T47D (cell line): Measurements from ENCODE around the gene TXN2.
"Not testable (repeated sequence)": the region's sequence is repeated elsewhere in the genome, so short reads cannot be mapped to it uniquely, and the experiment has no call there.

Source experiments
- DNase-seq, 2 experiments: peaks; one replicate each; pipeline versions ENCODE4 v3.0.0 to v3.0.0-alpha.2; 2011 to 2012; ENCODE audit warnings: low read depth in 1 of 2, low spot score in 1 of 2
- JUND ChIP-seq: IDR thresholded peaks from 2 replicates; pipeline ENCODE4 v1.6.1; 2012; ENCODE audit warnings: low read depth
- in situ Hi-C: cut with HindIII; loops from 2 replicates; pipeline ENCODE4 v1.10.0; 2016; ENCODE audit warnings: low sequenced_read_pairs, low pct_unique_long_range_greater_than_20kb

The TXN2 gene, protein sequence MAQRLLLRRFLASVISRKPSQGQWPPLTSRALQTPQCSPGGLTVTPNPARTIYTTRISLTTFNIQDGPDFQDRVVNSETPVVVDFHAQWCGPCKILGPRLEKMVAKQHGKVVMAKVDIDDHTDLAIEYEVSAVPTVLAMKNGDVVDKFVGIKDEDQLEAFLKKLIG

DNA sequence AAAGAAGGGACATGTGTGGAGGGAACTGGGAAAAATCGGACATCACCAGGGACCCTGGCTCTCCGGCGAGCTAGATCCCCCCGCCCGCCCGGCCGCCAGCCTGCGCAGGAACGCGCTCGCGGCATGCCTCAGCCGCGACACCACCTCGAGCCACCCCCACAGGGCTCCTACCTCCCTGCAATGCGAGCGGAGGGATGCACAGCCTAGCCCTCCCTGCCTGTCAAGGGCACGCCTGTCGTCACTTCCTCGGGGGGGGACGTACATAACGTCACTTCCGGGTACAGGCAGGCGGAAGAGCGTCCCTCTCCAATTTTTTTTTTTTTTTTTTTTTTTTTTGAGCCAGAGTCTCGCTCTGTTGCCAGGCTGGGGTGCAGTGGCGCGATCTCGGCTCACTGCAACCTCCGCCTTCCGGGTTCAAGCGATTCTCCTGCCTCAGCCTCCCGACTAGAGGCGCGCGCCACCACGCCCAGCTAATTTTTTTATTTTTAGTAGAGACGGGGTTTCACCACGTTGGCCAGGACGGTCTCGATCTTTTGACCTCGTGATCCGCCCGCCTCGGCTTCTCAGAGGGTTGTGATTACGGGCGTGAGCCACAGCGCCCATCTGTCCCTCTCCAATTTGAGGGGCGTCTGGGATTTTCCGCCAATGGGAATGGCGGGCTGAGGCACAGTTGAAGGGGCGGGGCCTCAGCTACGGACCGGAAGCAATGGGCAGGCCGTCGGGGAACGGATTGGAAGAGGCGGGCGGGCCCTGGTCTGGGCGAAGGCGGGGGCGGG, at the start of gene TXN2:
Gene TXN2 (minus strand): TSS at position 248 of the 776 bp plus-strand sequence. CDS start 803 bp downstream, outside the sequence.
- in situ Hi-C loops: no loop called here
- DNase-seq: peak; percentile 69 to 95
- no peak for TF ChIP-seq JUND

- in situ Hi-C loops: no loop called here
- TF ChIP-seq JUND: no peak
- DNase-seq: peak; percentile 58 to 99
Observed at GRCh38 chr22:36528795-36529751, 47.6 kb upstream of the TXN2 start, which contains the start of gene EIF3D. EIF3D (minus strand) TSS chr22:36529166; CDS start chr22:36526121, 3,045 bp downstream.

DNA sequence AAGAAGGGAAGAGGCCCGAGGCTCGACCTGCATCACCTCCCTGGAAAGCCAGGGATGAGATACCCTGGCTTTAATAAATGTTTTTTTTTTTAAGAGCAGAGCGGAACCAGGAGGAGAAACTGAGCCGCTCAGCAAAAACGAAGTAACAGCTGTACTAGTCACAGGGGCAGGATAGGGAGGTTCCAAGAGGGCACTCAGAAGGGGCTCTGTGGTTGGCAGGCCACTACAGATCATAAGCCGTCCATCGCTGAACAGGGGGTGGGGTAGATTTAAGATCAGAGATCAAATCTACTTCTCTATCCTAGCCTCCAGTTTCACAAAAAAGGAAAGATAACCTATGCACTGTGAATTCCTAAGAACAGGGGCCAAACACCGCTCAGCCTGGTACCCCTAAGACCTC, 46.9 kb upstream of the TXN2 start:
- no peak for TF ChIP-seq JUND
- DNase-seq: no peak
- in situ Hi-C loops: no loop called here

DNA sequence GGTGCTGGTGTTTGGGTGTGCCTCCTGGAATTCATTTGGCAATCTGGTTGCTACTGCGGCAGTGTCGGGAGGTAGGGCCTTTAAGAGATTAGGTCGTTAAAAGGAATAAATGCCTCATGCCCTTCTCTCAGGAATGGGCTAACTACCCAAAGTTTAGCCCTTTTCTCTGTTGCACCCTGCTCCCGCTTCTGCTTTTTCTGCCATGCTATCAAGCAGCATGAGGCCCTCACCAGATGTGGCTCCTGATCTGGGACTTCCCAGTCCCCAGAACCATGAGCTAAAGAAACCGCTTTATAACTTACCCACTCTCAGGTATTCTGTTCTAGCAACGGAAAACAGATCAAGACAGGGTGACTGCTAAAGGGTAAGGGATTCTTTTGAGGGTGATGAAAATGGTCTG, 41.2 kb upstream of the TXN2 start:
- in situ Hi-C loops: no loop called here
- DNase-seq: no peak
- no peak for TF ChIP-seq JUND

DNA sequence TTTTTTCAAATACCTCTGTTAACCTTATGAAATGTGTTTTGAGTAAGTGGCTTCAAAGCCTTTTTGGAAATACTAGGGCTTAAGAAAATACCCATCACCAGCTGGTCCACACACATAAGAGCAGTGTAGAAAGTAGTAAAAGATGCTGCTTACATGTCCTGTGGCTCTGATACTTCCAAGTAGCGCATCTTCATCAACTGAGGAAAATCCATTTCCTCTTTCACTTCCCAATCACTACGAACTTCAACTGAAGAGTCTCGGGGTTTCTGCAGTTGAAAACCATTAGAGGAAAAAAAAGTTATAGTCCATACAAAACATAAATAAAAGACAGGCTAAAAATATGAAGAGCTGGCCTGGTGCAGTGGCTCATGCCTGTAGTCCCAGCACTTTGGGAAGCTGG, 39.0 kb upstream of the TXN2 start:
- in situ Hi-C loops: no loop called here
- DNase-seq: no peak
- no peak for TF ChIP-seq JUND

GRCh38 chr22:36519906-36520305, 38.5 kb upstream of the TXN2 start:
- DNase-seq, in situ Hi-C loops: not testable (repeated sequence)

- no peak for DNase-seq
- no peak for TF ChIP-seq JUND
- in situ Hi-C loops: no loop called here
Observed at GRCh38 chr22:36514766-36515165, 33.3 kb upstream of the TXN2 start.

- in situ Hi-C loops: no loop called here
- no peak for TF ChIP-seq JUND
- DNase-seq: no peak
Observed at GRCh38 chr22:36512991-36513390, 31.6 kb upstream of the TXN2 start.

DNA sequence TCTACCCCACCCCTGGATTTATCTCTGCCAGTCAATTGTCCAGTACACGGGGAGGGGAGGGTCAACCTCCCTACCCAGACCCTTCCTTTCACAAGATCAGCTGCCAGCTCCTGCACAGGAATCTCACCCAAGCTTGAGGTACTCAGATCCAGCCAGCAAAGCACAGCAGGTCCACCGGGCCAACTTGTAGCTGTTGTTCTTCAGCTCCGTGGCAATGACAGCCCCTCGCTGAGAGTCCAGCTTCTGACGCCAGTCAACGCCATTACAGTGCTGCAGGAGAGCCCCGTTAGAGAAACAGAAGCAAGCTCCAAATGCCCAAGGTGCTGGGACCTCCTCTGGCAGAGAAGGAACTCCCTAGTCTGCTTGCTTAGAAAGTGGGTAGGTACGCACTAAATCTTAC, 30.9 kb upstream of the TXN2 start:
- no peak for TF ChIP-seq JUND
- in situ Hi-C loops: no loop called here
- no peak for DNase-seq

DNA sequence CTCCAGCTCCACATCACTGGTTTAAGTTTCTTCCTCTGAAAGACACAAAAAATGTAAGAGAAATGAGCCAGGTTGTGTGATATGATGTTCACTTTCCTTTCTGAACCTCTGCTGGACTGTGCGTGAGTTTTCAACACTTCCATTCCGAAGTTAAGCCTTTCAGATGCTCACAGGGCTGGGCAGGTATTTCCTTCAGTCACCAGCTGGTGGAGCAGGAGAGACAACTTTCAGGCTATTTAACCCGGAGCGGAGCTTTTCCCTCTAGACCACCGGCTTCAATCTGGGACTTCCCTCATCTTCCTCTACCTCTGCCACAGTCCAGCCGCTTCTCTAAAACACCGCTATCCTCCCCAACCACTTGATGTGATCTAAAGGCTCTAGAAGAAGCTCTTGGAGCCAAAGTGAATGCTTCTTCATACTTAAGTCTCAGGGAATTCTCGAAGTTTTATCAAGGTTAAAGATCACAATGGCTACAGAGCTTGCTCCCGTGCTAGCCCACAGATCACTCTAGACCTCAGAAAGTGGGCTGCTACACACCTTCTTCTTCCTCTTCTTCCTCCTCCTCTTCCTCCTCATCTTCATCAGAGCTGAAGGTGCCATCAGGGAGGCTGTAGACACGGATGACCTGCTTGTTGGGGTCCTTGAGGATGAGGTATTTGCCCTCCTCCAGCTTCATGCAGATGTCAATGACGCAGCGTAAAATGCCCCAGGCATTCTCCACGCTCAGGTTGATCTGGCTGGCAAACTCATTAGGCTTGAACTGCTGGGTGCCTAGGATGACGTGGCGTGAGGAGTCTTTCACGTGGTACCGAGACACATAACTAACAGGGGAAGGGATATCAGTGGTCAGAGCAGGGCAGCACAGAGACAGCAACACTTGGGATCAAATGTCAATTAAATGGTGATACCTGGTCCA, 29.8 kb upstream of the TXN2 start:
- no peak for TF ChIP-seq JUND
- in situ Hi-C loops: no loop called here
- DNase-seq: peak; percentile 27 to 55

DNA sequence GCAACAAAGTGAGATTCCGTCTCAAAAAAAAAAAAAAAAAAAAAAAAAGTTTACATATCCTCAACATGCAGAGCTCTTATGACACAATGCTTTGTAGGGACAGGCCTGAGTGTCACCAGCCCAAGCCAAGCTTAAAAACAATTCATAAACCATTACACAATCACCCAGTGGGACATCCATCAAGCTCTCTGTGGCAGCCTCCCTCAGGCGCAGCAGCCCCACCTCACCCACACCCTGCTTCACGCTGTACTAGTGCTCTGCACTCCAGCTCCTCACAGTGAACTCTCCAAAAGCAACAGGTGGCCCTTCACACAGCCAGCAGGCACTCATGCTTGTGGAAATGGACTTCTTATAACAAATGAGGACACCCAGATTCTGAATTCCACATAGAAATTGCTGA, 28.9 kb upstream of the TXN2 start:
- DNase-seq: no peak

GRCh38 chr22:36507518-36508010, 26.1 kb upstream of the TXN2 start:
- no peak for DNase-seq
- in situ Hi-C loops: no loop called here
- no peak for TF ChIP-seq JUND

More for the DNA sequence above, 28.9 kb upstream of the TXN2 start:
- TF ChIP-seq JUND: no peak
- in situ Hi-C loops: no loop called here
